GM18507 (cell line): ENCODE measurements around the gene CCDC80.

Experiments
- DNase-seq: peaks from one replicate; pipeline ENCODE4 v3.0.0; 2011; ENCODE audit warnings: low read depth; ENCODE audit not compliant: insufficient read length; ENCODE audit errors: extremely low spot score
- FAIRE-seq: peaks from 2 replicates; lab custom pipeline; 2011; peaks lifted over from hg19 to GRCh38; lab: Jason Lieb, UNC

The CCDC80 gene

DNA sequence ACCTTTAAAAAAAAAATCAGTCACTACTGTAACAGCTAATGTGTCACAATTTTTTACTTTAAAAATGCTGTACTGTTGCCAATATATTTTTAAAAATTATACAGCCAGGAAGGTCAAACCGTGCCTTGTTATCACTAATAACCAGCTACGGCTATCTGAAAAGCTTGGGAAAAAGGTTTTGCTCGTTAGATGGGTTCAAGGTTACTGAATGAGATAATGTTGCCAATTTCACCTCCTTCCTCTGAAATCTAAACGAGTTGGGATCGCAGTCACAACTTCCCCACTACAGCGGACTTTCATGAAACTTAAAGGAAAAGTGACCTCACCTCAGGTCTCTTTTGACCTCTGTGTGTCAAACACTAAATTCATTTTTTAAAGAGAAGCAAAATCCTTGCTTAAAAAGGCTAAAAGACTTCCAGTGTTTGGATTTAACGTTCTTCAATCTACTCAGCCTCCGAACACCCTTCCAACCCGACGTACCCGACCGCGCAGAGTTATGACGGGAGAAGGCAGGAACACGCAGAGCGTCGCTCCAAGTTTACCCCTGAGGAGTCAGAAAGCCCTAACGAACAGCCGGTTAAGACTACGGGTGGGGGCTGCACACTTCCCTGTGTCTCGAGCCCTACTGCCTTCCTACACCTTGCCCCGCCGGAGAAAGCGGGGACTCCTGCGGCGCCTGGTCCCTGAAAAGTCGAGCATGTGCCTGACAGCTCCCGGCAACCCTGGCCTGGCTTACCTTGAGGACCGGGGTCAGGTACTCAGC lies 80.0 kb downstream of the CCDC80 start:
- FAIRE-seq (peak; percentile 72), DNase-seq (peak; percentile 11)

DNA sequence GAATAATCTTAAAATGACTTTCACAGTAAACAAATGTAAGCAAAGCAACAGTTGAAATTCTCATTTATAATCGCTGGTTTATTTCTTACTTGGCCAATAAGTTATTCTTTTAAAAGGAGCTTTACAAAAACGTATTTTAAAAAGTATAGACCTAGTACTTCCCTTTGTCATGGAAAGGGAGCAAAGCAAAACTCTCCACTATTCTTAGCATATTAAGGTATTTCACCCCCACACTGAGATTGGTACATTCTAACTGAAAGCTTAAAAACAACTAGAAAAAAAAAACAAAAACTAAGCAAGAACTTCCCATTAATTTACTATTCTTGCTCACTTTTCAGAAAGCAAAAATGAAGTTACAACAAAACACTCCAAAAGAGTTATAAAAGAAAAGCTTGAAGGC lies 80.6 kb downstream of the CCDC80 start:
- FAIRE-seq (no peak), DNase-seq (no peak)

DNA sequence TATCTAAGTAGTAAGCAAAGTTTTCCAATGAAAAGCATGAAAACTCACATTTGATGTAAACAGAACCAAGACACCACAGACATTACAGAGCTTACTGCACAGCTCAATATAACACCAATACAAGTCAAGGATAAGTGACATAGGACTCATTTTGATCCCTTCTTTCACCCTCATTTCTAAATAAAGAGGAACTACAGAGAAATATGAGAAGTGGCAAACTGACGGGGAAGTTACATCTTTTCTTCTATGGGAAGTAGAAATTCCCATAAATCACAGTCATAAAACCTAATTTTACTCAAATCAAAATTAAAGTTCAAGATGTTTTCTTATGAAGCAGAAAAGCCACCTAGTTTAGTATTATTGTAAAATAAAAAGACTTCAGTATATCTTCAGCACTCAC lies 83.0 kb downstream of the CCDC80 start:
- DNase-seq (no peak), FAIRE-seq (peak; percentile 24)

- DNase-seq (no peak), FAIRE-seq (peak; percentile 39)
Observed at GRCh38 chr3:112555535-112556170, 85.3 kb downstream of the CCDC80 start.

DNA sequence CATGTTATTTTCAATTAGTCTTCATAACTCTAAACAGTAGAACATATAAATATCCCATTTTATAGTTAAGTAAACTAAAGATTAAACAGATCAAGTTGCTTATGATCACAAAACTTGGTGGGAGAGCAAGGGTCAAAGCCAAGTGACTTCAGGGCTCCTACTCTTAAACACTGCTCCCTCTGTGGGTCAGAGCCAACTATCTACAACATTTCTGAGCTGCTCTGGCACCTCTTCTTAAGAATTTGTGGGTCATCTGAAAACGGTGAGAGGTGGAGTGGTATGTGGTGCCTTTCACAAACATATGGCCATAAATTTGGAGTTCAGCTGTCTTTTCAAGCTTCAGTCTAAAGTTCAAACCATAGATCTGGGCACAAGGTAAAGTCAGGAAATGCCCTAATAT lies 90.1 kb downstream of the CCDC80 start:
- FAIRE-seq (peak; percentile 33), DNase-seq (no peak)
